ENCODE measurements around the gene PRRT1.
"Not testable (repeated sequence)": the region's sequence is repeated elsewhere in the genome, so short reads cannot be mapped to it uniquely, and the experiment has no call there.

The PRRT1 gene

DNA sequence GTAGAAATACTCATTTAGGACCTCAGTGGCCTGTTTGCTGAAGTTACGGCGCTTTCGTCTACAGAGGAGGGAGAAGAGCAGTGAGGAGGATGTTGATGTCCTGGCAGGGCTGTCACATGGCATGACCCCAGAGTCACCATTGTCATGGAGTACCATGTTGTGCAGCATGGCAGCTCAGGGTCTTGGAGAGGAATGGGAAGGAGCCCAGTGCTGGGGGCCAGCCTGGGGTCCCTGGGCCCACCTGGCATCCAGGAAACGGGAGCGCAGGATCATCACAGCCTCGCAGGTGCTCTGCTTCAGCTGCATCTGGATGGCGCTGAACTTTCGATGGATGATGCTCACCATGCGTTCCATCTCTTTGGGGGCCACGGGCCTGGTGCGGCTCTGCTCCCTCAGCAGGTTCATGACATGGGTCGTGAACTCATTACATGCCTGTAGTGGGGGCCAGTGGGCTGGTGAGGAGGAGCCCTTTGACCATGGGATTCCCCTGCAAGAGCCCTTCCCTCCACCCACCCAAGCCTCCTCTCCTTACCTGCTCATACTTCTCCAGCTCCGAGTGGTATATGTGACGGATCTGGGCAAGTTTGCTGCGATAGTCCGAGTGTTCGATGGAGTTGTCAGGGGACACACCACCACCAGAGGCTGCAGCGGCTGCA, 36.1 kb upstream of the PRRT1 start:
- not testable (repeated sequence) for DNase-seq

DNA sequence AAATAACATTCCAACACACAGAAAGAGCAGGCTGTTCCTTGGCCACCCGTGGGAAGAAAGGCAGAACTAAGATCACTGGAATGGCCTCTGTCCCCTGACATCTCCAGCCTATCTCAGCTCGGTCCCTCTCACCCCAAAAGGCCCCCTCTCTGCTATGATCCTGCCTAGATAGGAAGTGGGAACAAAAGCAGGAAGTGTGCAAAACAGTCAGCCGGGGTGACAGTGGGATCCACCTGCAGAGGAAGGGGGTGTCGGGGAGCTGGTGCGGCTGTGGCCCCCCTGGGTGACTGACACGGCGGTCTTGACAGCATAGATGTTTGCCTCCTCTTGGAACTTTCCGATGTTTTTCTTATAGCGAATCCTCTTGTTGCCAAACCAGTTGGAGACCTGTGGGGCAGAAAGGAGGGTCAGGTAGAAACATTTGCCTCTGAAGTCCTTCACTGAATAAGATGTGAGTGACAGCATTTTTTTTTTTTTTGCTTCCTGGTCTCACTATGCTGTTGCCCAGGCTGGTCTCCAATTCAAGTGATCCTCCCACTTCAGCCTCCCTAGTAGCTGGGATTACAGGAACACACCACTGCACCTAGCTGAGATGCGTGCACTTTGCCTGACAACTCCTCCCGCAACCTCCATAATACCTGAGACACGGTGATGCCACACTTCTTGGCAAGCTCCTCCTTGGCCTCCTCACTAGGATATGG, 35.4 kb upstream of the PRRT1 start:
- no peak for DNase-seq

DNA sequence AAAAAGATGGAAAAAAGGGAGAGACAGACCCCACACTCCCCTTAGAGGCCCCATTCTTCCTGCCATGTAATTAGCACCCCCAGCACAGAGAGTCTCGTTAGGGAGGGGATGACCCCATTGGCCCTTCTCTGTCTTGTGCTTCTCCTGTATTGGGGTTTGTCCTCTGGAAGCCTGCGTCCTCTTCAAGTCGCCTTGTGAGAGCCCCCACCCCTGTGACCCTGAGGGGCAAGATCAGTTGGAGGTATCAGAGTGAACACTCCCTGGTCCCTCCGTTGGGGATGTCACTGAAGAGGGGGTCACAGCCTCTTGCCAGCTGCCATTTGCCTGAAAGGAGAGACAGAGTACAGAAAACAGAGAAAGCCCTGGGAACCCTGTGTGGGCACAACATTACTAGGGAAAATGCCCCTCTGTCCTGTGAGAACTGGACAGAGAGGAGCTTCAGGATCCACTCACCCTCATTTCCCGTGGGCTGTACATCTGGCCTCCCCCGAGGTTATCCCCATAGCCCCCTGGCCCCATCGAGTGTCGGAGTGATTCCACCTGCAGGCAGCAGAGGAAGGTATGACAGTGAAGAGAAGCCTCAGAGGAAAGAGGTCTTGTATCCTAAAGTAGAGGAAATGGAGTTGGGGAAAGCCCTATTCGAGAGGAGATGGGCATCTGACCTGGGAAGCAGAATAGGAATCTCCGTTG, 34.6 kb upstream of the PRRT1 start:
- not testable (repeated sequence) for DNase-seq

DNA sequence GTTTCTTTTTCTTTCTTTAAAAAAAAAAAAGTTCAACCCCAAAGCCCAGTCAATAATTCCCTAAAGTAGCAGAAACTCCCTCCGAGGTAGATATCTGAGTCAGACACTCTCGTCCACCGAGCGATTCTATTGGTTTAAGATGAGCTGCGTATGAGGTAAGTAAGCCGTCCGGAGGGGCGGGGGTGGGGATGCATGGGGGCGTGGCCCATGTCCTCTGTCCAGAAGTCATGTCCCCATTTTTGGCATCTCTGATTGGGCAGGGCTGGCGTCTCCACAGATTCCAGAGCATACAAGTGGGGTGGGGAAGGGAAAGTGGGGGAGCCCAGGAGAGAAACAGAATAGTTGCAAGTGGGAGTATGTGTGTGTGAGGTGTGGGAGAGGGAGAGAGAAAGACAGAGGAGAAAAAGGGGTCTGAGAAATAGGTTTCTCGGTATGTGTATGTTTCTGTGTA, 34.0 kb upstream of the PRRT1 start:
- not testable (repeated sequence) for DNase-seq

DNA sequence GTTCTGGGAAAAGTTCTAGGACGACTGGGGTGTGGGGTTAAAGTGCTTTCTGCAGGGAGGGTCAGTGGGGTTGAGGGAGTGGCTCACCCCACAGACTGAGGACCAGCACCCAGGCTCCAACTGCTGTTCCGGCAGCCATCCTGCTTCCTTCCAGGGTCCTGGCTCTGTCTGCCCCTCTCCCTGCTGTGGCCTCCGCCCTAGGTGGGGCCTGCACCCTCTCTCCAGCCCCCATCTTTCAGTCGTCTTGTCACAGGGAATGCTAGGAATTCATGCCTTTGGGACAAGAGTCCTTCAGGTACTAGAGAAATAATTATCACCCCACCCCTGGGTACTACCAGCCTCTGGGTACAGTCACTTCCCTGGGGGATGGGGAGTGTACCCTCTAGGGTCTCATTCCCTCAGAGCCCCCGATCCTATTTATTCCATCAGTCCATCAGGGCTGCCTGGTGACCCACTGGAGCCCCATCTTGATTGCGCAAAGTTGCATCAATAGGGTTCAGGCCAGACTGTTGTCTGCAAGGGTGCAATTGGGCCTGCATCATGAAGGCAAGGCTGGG, 32.4 kb upstream of the PRRT1 start, which contains the start of gene AGER:
Gene AGER, minus strand, starts transcription at position 170 of the 557 bp plus-strand sequence. Its CDS starts 31 bp downstream, at position 139.
- DNase-seq, result no peak

DNA sequence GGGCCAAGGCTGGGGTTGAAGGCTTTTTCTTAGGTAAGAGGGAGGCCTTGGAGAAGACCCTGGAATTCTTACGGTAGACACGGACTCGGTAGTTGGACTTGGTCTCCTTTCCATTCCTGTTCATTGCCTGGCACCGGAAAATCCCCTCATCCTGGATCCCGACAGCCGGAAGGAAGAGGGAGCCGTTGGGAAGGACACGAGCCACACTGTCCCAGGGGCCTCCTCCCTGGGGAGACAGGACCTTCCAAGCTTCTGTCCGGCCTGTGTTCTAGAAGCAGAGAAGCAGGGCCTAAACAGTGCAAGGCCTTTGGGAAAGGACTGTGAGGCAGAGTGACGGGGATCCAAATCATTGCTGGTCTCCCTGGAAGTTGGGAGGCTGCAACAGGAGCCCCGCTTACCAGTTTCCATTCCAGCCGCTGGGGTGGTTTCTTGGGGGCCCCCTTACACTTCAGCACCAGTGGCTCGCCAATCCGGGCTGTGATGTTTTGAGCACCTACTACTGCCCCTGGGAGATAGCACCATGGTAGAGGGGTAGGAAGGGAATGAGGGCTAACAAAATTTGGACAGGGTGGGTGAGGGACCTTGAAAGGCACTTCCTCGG, 31.8 kb upstream of the PRRT1 start:
- no peak for DNase-seq

DNA sequence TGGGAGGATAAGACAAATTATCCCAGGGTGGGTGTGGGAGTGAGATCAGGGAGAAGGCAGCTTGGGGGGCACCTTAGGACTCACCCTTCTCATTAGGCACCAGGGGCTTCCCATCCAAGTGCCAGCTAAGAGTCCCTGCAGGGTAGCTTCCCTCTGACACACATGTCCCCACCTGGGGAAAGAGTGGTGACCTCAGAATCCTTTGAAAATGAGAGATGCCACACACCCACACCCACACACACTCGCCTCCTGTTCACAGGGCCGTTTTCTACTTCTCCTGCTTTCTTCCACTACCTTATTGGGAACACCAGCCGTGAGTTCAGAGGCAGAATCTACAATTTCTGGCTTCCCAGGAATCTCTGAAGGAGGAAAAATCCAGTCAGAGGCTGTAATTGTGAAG, 31.3 kb upstream of the PRRT1 start:
- no peak for DNase-seq

DNA sequence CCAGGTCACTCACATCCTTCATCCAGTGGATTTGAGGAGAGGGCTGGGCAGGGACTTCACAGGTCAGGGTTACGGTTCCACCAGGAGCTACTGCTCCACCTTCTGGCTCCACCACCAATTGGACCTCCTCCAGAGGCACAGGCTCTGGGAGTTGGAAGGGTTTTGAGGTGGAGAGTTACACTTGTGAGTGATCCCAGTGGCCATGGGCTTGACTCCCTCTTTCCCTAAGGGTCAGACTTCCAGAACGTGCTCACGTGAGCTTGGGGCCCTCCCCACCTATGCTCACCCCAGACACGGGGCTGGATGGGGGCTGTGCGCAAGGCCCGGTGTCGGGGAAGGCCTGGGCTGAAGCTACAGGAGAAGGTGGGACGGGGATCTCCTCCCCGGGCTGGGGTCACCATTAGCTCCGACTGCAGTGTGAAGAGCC, 30.8 kb upstream of the PRRT1 start:
- DNase-seq, result no peak

DNA sequence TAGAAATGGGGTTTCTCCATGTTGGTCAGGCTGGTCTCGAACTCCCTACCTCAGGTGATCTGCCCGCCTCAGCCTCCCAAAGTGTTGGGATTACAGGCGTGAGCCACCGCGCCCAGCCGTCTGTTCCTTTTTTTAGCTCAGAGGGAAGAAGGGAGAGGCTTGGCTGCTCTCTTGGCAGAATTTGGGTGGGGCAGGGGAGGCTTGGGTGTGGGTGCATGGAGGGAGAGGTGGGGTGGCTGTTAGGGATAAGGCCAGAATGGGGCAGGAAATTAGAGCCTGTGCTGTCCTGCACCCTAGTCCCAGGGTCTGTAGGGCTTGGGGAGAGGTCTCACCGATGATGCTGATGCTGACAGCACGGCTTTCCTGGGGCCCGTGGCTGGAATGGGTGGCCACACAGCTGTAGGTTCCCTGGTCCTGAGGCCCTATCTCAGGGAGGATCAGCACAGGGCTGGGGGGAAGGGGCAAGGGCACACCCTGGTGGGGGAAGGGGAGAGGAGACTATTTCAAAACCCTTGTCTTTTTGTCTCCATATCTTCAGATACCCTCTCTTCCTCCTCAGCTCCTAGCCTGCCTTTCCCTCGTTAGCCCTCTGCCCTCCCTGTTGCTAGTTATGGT, 30.3 kb upstream of the PRRT1 start:
- DNase-seq, result no peak

DNA sequence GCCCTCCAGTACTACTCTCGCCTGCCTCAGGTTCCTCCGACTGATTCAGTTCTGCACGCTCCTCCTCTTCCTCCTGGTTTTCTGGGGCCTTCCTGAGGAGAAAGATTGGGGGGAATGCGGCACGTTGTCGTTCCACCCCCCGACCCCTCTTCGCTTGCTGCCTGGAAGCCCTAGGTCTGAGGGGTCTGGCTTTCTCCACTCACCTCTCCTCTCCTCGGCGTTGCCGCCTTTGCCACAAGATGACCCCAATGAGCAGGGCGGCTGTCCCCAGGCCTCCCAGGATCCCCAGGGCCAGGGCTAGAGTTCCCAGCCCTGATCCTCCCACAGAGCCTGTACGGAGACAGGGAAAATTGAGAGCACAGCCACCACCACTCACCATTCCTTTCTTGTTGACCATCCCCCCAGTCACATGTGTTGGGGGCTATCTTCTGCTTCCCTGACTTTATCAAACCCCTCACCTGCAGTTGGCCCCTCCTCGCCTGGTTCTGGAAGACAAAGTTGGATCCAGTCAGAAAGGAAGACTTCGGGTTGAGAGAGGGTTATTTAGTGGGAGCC, 29.5 kb upstream of the PRRT1 start:
- no peak for DNase-seq

DNA sequence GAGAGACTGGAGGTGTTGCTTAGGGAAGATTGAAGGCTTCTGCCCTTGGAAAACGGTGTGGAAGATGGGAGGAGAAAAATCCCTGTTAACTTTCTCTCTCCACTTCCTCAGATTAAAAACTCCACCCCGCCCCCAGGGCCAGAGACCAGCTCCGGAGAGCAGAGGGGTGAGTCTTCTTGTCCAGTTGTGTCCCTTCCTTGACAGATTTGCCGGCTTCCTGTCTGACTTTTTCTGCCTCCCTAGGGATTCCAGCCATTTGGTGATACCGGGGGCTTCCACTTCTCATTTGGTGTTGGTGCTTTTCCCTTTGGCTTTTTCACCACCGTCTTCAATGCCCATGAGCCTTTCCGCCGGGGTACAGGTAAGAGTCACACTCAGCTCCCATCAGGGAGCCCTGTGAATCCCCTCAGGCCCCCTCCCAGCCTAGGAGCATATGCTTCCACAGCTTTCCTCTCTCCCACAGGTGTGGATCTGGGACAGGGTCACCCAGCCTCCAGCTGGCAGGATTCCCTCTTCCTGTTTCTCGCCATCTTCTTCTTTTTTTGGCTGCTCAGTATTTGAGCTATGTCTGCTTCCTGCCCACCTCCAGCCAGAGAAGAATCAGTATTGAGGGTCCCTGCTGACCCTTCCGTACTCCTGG, 28.1 kb upstream of the PRRT1 start:
- DNase-seq, result no peak

DNA sequence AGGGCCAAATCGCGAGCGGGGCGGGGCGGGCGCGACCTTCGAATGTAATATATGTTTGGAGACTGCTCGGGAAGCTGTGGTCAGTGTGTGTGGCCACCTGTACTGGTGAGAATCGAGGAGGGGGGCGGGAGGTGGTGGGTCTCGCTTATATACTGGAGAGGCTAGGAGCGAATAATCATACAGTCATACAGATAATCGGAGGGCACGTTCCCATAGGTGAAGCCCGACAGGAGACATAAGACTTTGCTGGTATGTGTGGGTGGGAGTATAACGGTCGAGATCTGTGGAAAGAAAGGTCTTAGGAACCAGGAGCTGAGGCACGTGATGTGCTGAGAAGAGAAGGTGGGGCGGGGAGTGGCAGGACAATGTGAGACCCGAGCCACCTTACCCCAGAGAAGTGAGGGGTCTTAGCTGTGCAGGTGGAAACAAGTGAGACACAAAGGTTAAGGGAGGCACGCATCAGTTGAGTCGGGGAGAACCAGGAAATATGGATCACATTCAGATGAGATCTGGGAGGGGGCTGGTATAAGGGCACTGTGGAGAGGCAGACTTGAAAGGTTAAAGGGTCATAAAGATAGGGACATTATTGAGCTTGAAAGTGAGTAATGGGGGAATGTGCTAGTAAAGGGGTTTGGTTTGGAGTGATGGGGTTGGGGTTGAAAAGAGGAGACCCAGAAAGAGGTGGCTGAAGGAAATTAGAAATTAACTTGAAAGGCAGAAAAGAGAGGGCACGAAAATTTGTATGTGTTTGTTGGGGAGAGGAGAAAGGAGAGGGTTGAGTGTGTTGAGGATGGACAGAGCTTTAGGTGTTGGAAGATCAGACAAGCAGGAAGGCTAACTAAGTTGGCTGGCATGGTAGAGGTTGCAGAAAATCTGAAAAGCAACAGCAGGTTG, 27.1 kb upstream of the PRRT1 start:
- no peak for DNase-seq

DNA sequence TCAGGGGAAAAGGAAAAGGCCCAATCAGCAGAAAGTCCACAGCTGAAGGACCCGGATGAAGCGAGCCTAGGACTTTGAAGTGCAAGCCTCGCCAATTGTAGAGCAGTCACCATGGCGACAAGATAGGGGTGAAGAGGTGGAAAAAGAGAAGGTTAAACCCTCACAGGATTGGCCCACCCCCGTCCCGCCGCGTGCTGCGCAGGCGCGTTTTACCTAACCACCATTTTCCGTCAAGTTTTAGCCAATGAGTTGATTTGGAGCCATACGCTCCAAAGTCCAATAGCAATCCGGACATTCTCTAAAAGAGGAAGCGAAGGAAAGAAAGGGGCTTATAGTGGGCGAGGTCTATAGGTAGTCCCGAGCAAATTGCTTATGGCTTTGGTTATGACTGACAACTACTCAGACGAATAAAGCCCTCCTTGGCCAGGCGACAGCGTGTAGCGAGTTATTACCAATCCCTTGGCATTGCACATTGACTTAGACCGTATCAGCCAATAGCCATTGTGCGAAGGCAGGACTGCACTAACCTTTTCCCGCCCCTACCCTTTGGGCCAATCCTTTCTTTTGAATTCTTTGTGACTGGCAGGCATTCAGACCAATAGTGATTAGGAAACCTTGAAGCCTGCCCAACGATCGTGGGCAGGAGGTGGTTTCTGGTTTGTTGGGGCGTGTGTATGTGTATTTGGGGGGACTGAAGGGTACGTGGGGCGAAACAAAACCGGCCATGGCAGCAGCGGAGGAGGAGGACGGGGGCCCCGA, 26.2 kb upstream of the PRRT1 start, which contains the start of gene RNF5:
Gene RNF5, plus strand, starts transcription at position 618 of the 759 bp plus-strand sequence. Its CDS starts 107 bp downstream, at position 725.
- peak; percentile 88 for DNase-seq

DNA sequence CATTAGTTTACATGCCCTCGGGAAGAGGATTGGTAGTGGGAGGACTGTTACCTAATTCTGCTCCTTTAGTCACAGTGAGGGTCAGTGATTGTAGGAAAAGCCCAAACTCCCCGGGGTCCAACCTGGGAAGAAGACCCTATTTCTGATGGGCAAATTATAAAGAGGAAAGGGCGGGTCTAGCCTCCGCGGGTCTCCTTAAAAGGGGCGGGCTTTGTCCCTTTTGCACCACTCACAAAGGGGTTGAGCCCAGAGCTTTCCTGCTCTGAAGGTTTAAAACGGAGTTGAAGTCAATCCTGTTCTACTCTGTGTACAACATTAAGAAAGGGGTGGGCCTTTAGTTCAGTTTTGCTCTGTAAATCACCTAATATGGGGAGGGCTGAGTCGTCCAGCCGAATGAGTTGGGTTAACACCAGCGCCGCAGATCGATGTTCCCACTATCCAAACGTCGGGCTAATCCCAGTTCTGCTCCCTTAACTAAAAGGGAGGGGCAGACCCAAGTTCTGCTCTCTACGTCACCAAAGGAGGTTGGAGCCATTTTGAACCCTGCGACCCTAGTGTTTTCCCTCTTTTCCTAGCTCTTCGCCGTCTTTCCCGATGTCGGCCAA, 25.5 kb upstream of the PRRT1 start:
- DNase-seq, result no peak

DNA sequence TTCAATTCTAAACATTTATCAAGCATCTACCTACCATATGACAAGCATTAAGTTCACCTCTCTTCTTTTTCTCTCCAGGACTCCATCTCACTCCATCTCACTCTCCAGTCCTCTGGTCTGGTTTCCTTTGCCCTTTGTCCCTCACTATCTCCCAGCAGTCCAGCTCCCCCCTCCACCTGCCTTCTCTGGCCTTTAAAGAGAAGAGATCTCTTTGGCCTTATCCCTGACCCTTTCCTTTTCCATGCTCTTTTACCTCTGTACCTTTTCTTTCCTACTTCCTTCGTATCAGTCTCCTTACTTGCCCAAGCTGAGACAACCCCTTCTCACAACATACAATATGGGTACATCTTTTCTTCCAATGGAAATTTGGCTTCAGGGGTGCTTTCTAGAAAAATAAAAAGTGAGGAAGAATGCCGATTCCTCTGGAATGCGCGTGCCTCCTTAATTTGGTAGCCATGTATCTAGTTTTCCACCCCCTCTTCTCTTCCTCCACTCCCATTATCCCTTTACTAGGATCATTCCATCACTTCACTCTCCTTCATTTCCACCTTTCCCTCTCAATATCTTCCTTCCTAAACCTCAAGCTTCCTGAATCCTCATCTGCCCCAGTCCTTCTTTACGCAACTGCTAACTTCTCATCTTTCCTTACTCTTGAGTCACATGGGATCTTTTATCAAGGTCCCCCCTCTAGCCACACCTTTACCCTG, 24.9 kb upstream of the PRRT1 start:
- DNase-seq, result no peak

DNA sequence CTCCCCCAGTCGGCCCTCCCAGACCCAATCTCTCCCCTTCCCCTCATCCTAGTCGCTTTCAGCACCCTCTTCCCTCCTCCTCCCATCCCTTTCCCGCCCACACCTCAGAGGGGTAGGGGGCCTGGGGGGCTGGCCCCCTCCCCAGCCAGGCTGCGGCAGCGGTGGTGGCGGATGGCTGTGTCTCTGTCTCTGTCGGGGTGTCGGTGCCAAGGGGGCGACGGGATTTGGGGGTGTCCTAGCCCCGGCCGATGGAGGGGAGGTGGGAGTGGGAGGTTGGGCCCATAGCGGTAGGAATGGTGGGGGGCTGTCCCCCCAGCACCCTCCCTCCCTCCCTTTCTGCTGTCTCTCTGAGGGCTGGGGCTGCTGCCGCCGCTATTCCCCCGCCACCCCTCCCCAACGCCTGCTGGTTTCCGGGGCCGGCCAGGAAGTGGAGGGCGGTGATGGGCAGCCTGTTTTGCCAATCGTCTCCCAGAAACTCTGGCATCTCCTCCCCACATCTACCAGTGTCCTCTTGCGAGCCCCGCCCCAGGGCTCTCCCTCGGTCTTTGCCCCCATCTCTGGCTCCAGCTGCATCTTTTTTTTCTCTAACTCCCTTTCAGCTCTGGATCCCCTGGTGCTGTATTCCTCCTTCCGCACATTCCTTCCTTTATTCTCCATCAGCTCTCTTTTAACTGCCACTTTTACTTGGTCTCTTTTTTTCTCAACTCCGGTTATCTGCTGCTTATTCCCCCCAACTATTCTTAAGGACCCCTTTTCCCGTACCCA, 24.2 kb upstream of the PRRT1 start, which contains the start of gene AGPAT1:
Gene AGPAT1, minus strand, starts transcription at position 374 of the 765 bp plus-strand sequence. CDS start 4,588 bp downstream, outside the sequence.
- peak; percentile 95 for DNase-seq

DNA sequence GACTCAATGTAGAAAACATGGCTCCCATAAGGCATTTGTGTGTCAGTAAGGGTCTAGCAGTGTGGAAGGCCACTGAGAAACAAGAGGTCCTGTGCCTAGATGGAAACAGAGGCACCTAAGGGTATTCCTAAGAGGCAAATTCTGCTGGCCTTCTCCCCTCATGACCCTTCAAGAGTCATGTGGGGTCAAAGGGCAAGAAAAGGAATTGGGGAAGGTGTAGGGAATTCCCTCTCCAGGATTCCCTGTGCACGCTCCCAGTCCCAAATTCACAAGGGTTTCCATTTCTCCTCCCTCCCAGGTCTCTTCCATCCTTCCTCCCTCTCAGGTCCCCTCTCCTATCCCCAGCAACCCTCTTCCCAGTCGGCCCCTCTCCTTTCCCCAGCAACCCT, 23.6 kb upstream of the PRRT1 start:
- DNase-seq, result no peak

DNA sequence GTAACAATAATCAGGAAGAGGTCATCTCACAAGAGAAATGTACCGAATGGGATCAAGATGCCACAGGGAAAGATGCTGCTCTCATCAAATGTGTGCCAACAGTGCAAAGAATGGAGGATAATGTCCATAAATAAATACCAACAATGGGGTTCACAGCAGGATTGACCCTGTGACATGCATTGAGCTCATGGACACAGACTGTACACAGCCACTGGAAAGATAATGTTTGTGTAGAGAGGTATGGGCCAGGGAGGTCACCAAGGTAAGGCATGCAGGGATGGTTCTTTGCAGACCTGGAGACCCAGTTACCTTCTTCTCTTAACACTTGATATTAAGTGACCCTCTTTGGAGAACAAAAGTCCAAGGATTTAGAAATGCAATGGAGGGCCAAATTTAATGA, 22.7 kb upstream of the PRRT1 start:
- DNase-seq, result no peak

Measured in activated T-cell treated with anti-CD3 and anti-CD28 coated beads for 4 hours (primary cell).